ENCODE results near the gene RXRA. TPM values are rescaled to one million over a fixed set of nuclear protein-coding genes. Genes with fewer than 3 reads are reported as not detected.

RXRA gene
- polyA plus RNA-seq, 1 of the 3 experiments (the other 2 are of a cell fraction), result 7.6 TPM

DNA sequence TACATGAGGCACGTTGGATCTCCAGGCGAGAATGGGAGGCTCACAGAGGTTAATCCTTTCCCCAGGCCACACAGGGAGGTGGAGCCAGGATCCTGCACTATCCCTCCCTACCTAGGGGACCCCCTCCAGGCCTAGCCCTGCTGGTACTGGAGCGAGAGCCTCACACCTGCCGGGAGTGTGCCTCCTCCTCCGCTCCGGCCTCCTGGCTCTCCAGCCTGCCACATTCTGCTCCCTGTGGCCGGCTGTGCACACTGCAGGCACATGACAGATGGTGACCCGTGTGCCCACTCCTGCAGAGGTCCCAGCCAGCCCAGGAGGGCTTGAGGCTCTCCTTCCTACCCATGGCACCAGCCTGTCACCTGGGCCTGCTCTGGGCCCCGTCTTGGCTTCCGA, 93.4 kb downstream of the RXRA start:
- Histone ChIP-seq H3F3A (replicated peaks; ENCODE audit: insufficient read depth) (no peaks in the 10 kb centered on the region), H3K9me3 (no peaks in the 10 kb centered on the region), H2AFZ (ENCODE audit: low read depth) (no peak overlapping the region), H3K27ac (ENCODE audit: low read depth in 2 of 2, low read length in 1 of 2) (no peak overlapping the region; a peak in 1 of 4 replicates), H3K79me2 (ENCODE audit: insufficient read depth) (no peaks in the 10 kb centered on the region), H3K27me3 (ENCODE audit: insufficient read depth) (no peaks in the 10 kb centered on the region), H3K9ac (no peak overlapping the region), H3K4me2 (no peak overlapping the region), H3K4me3 (ENCODE audit: low read depth in 2 of 2, low read length in 1 of 2) (no peak overlapping the region), H3K9me2 (no peaks in the 10 kb centered on the region), H3K4me1 (ENCODE audit: control insufficient read depth in 1 of 2, insufficient read depth in 2 of 2, low read depth in 1 of 2, low read length in 1 of 2) (peaks cover 5 to 7% of the 10 kb centered on the region in 2 experiments; a peak in 3 of 4 replicates), H3K36me3 (replicated peaks in 1 of 2; ENCODE audit: control insufficient read depth in 1 of 2, insufficient read depth in 2 of 2, low read length in 1 of 2) (peaks cover 0 to 10% of the 10 kb centered on the region in 2 experiments), H4K20me1 (ENCODE audit: insufficient read depth) (no peaks in the 10 kb centered on the region)
- ChIA-PET CTCF (no interaction called here), POLR2A (no interaction called here)
- peak; percentile 83 for DNase-seq
- 96% methylated on average over 4 of the region's 10 CpGs for WGBS (ENCODE audit: low lambda C conversion rate)
- no peak for TF ChIP-seq MXI1 (IDR thresholded peaks at IDR 0.05; ENCODE audit: low read depth, low read length)
- no peak for TF ChIP-seq FOSL2 (IDR thresholded peaks at IDR 0.05; ENCODE audit: borderline replicate concordance, low read depth)
- no peak for TF ChIP-seq CHD2 (IDR thresholded peaks at IDR 0.05; ENCODE audit: low read length, partially characterized antibody)
- no peak for TF ChIP-seq NRF1 (IDR thresholded peaks at IDR 0.05; ENCODE audit: low read depth, low read length)
- peak; percentile 7; the same call in 1 of the 2 replicates for TF ChIP-seq SMC3 (IDR thresholded peaks at IDR 0.05; ENCODE audit: low read depth, low read length)
- TF ChIP-seq, protein P1, sequence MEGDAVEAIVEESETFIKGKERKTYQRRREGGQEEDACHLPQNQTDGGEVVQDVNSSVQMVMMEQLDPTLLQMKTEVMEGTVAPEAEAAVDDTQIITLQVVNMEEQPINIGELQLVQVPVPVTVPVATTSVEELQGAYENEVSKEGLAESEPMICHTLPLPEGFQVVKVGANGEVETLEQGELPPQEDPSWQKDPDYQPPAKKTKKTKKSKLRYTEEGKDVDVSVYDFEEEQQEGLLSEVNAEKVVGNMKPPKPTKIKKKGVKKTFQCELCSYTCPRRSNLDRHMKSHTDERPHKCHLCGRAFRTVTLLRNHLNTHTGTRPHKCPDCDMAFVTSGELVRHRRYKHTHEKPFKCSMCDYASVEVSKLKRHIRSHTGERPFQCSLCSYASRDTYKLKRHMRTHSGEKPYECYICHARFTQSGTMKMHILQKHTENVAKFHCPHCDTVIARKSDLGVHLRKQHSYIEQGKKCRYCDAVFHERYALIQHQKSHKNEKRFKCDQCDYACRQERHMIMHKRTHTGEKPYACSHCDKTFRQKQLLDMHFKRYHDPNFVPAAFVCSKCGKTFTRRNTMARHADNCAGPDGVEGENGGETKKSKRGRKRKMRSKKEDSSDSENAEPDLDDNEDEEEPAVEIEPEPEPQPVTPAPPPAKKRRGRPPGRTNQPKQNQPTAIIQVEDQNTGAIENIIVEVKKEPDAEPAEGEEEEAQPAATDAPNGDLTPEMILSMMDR (IDR thresholded peaks at IDR 0.05), result peak; percentile 34; the same call in 1 of the 2 replicates
- no peak for TF ChIP-seq NFIC (IDR thresholded peaks at IDR 0.05; ENCODE audit: borderline replicate concordance)
- no peak for TF ChIP-seq TCF12 (IDR thresholded peaks at IDR 0.05)
- no peak for TF ChIP-seq SIN3A (IDR thresholded peaks at IDR 0.05; ENCODE audit: borderline replicate concordance, low read depth, low read length)
- TF ChIP-seq EP300 (IDR thresholded peaks at IDR 0.05; ENCODE audit: borderline replicate concordance in 1 of 2, low read depth in 1 of 2, low read length in 1 of 2), result no peak
- no peak for TF ChIP-seq JUND (IDR thresholded peaks at IDR 0.05)
- peak; percentile 53 for TF ChIP-seq RAD21 (IDR thresholded peaks at IDR 0.05; ENCODE audit: low read length)
- TF ChIP-seq FOXM1 (IDR thresholded peaks at IDR 0.05; ENCODE audit: low read depth), result no peak
- TF ChIP-seq, protein P2, sequence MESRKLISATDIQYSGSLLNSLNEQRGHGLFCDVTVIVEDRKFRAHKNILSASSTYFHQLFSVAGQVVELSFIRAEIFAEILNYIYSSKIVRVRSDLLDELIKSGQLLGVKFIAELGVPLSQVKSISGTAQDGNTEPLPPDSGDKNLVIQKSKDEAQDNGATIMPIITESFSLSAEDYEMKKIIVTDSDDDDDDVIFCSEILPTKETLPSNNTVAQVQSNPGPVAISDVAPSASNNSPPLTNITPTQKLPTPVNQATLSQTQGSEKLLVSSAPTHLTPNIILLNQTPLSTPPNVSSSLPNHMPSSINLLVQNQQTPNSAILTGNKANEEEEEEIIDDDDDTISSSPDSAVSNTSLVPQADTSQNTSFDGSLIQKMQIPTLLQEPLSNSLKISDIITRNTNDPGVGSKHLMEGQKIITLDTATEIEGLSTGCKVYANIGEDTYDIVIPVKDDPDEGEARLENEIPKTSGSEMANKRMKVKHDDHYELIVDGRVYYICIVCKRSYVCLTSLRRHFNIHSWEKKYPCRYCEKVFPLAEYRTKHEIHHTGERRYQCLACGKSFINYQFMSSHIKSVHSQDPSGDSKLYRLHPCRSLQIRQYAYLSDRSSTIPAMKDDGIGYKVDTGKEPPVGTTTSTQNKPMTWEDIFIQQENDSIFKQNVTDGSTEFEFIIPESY (IDR thresholded peaks at IDR 0.05; ENCODE audit: borderline replicate concordance, low read depth), result no peak
- TF ChIP-seq, protein P3, sequence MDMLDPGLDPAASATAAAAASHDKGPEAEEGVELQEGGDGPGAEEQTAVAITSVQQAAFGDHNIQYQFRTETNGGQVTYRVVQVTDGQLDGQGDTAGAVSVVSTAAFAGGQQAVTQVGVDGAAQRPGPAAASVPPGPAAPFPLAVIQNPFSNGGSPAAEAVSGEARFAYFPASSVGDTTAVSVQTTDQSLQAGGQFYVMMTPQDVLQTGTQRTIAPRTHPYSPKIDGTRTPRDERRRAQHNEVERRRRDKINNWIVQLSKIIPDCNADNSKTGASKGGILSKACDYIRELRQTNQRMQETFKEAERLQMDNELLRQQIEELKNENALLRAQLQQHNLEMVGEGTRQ (IDR thresholded peaks at IDR 0.05; ENCODE audit: borderline replicate concordance, low read depth, low read length), result no peak
- TF ChIP-seq GABPA (IDR thresholded peaks at IDR 0.05; ENCODE audit: low read depth), result no peak
- no peak for TF ChIP-seq TEAD4 (IDR thresholded peaks at IDR 0.05; ENCODE audit: borderline replicate concordance, insufficient read depth)
